ENCODE measurements around the gene DEFB132. TPM values are rescaled to one million over a fixed set of nuclear protein-coding genes. Genes with fewer than 3 reads are reported as not detected.
A peak's percentile ranks its signal among the peaks of the same experiment; 100 is the strongest.

The DEFB132 gene
- total RNA-seq (not detected in 2 replicates), polyA plus RNA-seq (not detected in 2 replicates), polyA minus RNA-seq (ENCODE audit: low replicate concordance) (not detected in 2 replicates)
- polyA plus RNA-seq (2012) = not detected in 2 replicates

DNA sequence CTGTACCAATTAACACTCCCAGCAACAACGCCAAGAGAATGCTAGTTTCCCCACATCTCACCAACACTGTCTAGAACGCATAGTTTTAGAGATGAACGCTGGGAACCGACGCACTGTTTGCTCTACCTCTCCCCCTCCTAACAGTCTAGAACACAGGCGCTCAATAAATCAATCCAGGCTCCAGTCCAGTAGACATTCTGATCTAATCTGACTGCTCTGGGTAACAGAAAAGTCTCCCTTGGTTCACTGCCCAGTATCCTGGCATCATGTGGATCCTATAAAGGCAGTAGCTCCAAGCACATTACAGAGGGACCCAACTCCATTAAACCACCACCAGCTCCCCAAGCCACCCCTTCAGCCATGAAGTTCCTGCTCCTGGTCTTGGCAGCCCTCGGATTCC is at the start of gene DEFB132:
Gene DEFB132, plus strand, starts transcription at position 306 of the 400 bp plus-strand sequence. Its CDS starts 55 bp downstream, at position 361.
- H3K4me3 ChIP-seq (replicated peaks in 1 of 4; ENCODE audit: control extremely low read depth in 1 of 4, insufficient read depth in 1 of 4, low read depth in 3 of 4, low read length in 4 of 4) = no peak within 1 kb of the TSS
- H3K9ac ChIP-seq (ENCODE audit: insufficient read depth, low read length) = no peak within 1 kb of the TSS
- H3K79me2 ChIP-seq (ENCODE audit: control insufficient read depth, insufficient read depth, low read length) = no peaks in the 10 kb centered on the region
- H3K27ac ChIP-seq (ENCODE audit: insufficient read depth, low read length) = no peak within 1 kb of the TSS
- H2AFZ ChIP-seq (ENCODE audit: low read length) = no peak within 1 kb of the TSS
- no peaks in the 10 kb centered on the region for H3K36me3 ChIP-seq (ENCODE audit: control insufficient read depth, insufficient read depth, low read length)
- no peaks in the 10 kb centered on the region for H3K9me3 ChIP-seq (ENCODE audit: control insufficient read depth, insufficient read depth, low read depth, low read length)
- TF ChIP-seq, protein P1, sequence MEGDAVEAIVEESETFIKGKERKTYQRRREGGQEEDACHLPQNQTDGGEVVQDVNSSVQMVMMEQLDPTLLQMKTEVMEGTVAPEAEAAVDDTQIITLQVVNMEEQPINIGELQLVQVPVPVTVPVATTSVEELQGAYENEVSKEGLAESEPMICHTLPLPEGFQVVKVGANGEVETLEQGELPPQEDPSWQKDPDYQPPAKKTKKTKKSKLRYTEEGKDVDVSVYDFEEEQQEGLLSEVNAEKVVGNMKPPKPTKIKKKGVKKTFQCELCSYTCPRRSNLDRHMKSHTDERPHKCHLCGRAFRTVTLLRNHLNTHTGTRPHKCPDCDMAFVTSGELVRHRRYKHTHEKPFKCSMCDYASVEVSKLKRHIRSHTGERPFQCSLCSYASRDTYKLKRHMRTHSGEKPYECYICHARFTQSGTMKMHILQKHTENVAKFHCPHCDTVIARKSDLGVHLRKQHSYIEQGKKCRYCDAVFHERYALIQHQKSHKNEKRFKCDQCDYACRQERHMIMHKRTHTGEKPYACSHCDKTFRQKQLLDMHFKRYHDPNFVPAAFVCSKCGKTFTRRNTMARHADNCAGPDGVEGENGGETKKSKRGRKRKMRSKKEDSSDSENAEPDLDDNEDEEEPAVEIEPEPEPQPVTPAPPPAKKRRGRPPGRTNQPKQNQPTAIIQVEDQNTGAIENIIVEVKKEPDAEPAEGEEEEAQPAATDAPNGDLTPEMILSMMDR (conservative IDR thresholded peaks at IDR 0.05 in 1 of 2, IDR thresholded peaks at IDR 0.05 in 1 of 2; ENCODE audit: low read depth in 1 of 2, low read length in 2 of 2) = no peak
- TF ChIP-seq EZH2 (IDR thresholded peaks at IDR 0.05; ENCODE audit: low read length, missing control alignments) = no peak
- no peaks in the 10 kb centered on the region for H4K20me1 ChIP-seq (ENCODE audit: control insufficient read depth, extremely low read depth, insufficient read depth, low read length)
- H3K27me3 ChIP-seq (ENCODE audit: control insufficient read depth, insufficient read depth, low read length) = no peaks in the 10 kb centered on the region
- DNase-seq (ENCODE audit: low read depth in 2 of 2) = no peak
- no peak within 1 kb of the TSS for H3K4me2 ChIP-seq (ENCODE audit: extremely low read depth, insufficient read depth, low read length)
- no peaks in the 10 kb centered on the region for H3K4me1 ChIP-seq (ENCODE audit: control insufficient read depth, extremely low read depth, insufficient read depth, low read length)

- Histone ChIP-seq H2AFZ (ENCODE audit: low read length) (no peak overlapping the region), H3K79me2 (ENCODE audit: control insufficient read depth, insufficient read depth, low read length) (no peaks in the 10 kb centered on the region), H3K4me1 (ENCODE audit: control insufficient read depth, extremely low read depth, insufficient read depth, low read length) (no peaks in the 10 kb centered on the region), H3K4me3 (replicated peaks in 1 of 4; ENCODE audit: control extremely low read depth in 1 of 4, insufficient read depth in 1 of 4, low read depth in 3 of 4, low read length in 4 of 4) (no peak overlapping the region), H3K36me3 (ENCODE audit: control insufficient read depth, insufficient read depth, low read length) (no peaks in the 10 kb centered on the region), H3K27ac (ENCODE audit: insufficient read depth, low read length) (no peak overlapping the region), H3K9ac (ENCODE audit: insufficient read depth, low read length) (no peak overlapping the region), H3K9me3 (ENCODE audit: control insufficient read depth, insufficient read depth, low read depth, low read length) (no peaks in the 10 kb centered on the region), H4K20me1 (ENCODE audit: control insufficient read depth, extremely low read depth, insufficient read depth, low read length) (no peaks in the 10 kb centered on the region), H3K27me3 (ENCODE audit: control insufficient read depth, insufficient read depth, low read length) (peaks cover 2% of the 10 kb centered on the region), H3K4me2 (ENCODE audit: extremely low read depth, insufficient read depth, low read length) (no peak overlapping the region)
- TF ChIP-seq, protein P1 (conservative IDR thresholded peaks at IDR 0.05 in 1 of 2, IDR thresholded peaks at IDR 0.05 in 1 of 2; ENCODE audit: low read depth in 1 of 2, low read length in 2 of 2) = peak; percentile 59 to 76
- TF ChIP-seq EZH2 (IDR thresholded peaks at IDR 0.05; ENCODE audit: low read length, missing control alignments) = no peak
- DNase-seq (ENCODE audit: low read depth in 2 of 2) = peak; percentile 67 to 83
These were observed 48.5 kb upstream of the DEFB132 start for GRCh38 chr20:208942-209566.

DNA sequence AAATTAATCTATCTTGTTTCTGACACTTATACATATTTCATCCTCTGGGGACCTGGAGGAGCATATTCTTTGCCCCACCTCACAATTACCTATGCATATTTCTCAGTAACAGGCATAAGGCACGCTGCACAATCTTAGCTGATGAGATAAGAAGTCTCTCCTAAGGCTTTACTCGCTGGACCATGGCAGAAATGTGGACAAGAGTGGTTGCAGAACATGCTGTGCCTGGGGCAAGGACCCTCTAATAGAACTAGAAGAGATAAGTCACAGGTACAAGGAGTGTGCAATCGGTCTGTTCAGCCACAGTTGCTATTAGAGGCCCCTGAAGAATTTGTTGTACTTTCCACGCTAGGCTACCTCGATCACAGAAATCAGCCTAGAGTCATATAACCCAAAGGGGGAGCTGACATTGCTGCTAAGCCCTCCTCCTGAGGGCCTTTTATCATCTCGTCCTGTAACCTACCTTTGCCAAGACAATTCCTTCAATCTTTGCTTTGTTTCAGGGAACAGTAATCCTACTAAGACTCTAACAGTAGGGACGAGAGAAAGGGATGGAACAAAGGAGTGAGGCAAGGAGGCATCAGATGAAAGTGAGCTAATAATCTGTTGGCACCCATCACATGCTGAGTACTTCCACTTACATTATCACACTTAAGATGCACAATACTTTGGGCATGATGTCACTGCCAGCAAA is 46.6 kb upstream of the DEFB132 start:
- TF ChIP-seq, protein P1 (conservative IDR thresholded peaks at IDR 0.05 in 1 of 2, IDR thresholded peaks at IDR 0.05 in 1 of 2; ENCODE audit: low read depth in 1 of 2, low read length in 2 of 2) = no peak
- no peak for TF ChIP-seq EZH2 (IDR thresholded peaks at IDR 0.05; ENCODE audit: low read length, missing control alignments)
- DNase-seq (ENCODE audit: low read depth in 2 of 2) = no peak
- no peaks in the 10 kb centered on the region for H3K4me1 ChIP-seq (ENCODE audit: control insufficient read depth, extremely low read depth, insufficient read depth, low read length)

More for the DNA sequence above, 46.6 kb upstream of the DEFB132 start:
- H3K4me3 ChIP-seq (replicated peaks in 1 of 4; ENCODE audit: control extremely low read depth in 1 of 4, insufficient read depth in 1 of 4, low read depth in 3 of 4, low read length in 4 of 4) = no peak overlapping the region
- no peaks in the 10 kb centered on the region for H3K79me2 ChIP-seq (ENCODE audit: control insufficient read depth, insufficient read depth, low read length)
- no peak overlapping the region for H3K4me2 ChIP-seq (ENCODE audit: extremely low read depth, insufficient read depth, low read length)
- H4K20me1 ChIP-seq (ENCODE audit: control insufficient read depth, extremely low read depth, insufficient read depth, low read length) = no peaks in the 10 kb centered on the region
- H3K9ac ChIP-seq (ENCODE audit: insufficient read depth, low read length) = no peak overlapping the region
- H3K27me3 ChIP-seq (ENCODE audit: control insufficient read depth, insufficient read depth, low read length) = peaks cover 2% of the 10 kb centered on the region
- H3K27ac ChIP-seq (ENCODE audit: insufficient read depth, low read length) = no peak overlapping the region
- H2AFZ ChIP-seq (ENCODE audit: low read length) = no peak overlapping the region
- no peaks in the 10 kb centered on the region for H3K9me3 ChIP-seq (ENCODE audit: control insufficient read depth, insufficient read depth, low read depth, low read length)
- H3K36me3 ChIP-seq (ENCODE audit: control insufficient read depth, insufficient read depth, low read length) = no peaks in the 10 kb centered on the region

Data from fibroblast of lung (primary cell).